Measurements from ENCODE around the gene MRM3.
A peak's percentile ranks its signal among the peaks of the same experiment; 100 is the strongest.
"Not testable (repeated sequence)": the region's sequence is repeated elsewhere in the genome, so short reads cannot be mapped to it uniquely, and the experiment has no call there.

The MRM3 gene, protein sequence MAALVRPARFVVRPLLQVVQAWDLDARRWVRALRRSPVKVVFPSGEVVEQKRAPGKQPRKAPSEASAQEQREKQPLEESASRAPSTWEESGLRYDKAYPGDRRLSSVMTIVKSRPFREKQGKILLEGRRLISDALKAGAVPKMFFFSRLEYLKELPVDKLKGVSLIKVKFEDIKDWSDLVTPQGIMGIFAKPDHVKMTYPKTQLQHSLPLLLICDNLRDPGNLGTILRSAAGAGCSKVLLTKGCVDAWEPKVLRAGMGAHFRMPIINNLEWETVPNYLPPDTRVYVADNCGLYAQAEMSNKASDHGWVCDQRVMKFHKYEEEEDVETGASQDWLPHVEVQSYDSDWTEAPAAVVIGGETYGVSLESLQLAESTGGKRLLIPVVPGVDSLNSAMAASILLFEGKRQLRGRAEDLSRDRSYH

GRCh38 chr17:781805-782731, at the start of gene MRM3, which contains the start of gene GLOD4:
MRM3 (plus strand) TSS chr17:782353; CDS start chr17:782379, 26 bp downstream.
GLOD4 (minus strand) TSS chr17:782280; CDS start chr17:782255, 25 bp downstream.
- DNase-seq, result peak; percentile 76

- no peak for DNase-seq
Measured at GRCh38 chr17:732902-733720, 49.0 kb upstream of the MRM3 start.

DNA sequence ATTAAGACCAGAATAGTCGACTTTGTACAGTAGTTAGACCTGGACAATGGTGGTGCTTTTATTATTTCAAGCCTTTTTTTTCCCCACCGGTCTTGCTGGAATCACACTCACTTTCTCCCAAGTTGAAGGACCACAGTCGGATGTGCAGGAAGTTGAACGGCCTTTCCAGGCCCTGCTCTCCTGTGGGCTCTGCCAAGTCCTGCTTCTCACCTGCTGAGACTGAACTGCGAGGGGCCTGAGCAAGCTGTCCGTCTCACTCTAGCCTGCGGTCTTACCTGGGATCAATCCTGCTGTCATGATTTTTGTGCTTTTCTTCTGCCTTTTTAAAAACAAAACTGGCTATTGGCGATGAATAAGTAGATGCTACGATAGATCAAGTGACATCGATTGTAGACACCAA, 48.4 kb upstream of the MRM3 start:
- DNase-seq, result no peak

DNA sequence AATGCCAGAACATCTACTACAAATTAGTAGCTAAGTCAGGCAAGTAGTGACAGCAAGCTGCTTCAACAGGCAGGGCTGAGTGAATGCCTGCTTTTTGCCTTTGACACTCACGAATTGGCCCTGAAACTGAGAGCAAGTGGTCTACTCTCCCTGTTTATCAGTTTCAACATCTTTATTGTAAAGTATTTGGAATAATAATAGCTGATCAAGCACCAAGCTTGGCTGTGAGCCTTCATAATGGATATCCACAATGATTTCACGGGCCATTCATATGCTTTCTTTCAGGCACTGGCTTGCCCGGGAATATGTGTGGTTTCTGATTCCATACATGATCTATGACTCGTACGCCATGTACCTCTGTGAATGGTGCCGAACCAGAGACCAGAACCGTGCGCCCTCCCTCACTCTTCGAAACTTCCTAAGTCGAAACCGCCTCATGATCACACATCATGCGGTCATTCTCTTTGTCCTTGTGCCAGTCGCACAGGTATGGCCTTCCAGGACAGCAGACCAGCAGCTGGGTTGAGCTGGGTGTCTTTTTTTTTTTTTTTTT, 44.5 kb upstream of the MRM3 start:
- no peak for DNase-seq

- DNase-seq, result no peak
Measured at GRCh38 chr17:740240-741017, 41.7 kb upstream of the MRM3 start.

DNA sequence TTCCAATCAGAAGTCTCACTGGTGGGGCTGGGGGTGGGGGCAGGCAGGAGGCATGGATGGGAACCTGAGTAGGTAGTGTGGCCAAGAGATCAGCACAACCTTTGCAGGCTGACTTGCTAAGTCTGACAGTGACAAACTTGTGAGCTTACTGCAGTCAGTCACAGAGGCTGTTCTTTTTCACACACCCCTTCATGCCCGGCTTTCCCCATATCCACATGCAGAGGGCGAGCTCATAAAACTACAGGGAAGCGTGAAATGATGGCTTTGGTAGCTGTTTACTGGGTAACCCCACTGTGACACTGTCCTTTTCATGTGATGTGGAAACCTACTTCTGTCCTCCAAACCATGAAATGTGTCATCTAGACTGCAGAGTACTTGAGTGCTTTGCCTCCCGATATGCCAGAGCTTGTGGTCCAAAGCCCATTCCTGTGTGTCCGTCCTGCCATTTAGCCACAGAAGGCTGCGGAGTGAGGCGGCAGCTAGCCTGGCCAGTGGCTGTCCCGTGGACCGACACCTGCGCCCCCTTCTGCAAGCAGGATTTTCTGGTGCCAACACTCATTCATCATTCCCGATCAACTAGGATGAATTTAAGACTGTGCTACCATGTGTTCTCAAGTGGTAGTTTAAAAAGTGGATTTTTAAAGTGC, 39.9 kb upstream of the MRM3 start:
- DNase-seq, result no peak

GRCh38 chr17:743139-743538, 39.0 kb upstream of the MRM3 start:
- DNase-seq, result no peak

GRCh38 chr17:744937-745336, 37.2 kb upstream of the MRM3 start:
- DNase-seq, result no peak

GRCh38 chr17:745406-745805, 36.7 kb upstream of the MRM3 start:
- no peak for DNase-seq

GRCh38 chr17:746181-746580, 36.0 kb upstream of the MRM3 start:
- no peak for DNase-seq

DNA sequence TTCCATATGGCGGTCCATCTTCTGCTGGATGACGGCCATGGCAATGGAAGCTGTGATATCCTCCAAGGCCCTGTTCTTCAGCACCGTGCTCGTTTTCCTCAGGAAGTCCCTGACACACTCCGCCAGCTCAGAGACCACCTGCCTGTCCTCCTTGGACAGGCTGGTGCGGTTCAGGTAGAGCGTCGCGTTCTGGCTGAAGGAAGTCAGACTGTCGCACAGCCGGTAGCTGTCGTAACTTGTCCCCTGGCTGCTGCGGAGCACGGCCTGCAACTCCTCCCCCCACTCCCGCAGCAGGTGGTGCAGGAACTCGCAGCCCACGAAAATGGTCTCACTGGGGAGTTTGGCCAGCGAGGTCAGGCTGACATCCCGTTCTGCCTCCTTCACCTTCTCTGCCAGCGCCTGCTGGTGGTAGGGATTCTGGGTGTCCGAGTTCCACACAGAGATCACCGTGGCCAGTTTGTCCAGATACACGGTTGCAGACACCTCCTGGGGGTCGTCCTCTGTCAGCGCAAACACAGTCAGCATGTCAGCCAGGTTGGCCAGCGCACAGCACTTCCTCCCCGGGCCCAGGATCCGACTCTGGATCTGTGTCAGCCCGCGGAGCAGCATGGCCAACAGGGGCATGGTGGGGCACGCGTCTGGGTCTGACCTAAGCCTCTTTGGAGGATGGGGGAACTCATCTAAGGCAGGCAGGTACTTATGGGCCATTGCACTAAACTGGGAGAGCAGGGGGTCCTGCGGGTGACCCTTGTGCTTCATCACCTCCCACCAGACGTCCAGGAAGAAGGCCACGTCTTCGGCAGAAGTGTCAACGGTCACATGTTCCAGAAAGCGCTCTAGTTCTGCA, 35.1 kb upstream of the MRM3 start:
- DNase-seq, result no peak

DNA sequence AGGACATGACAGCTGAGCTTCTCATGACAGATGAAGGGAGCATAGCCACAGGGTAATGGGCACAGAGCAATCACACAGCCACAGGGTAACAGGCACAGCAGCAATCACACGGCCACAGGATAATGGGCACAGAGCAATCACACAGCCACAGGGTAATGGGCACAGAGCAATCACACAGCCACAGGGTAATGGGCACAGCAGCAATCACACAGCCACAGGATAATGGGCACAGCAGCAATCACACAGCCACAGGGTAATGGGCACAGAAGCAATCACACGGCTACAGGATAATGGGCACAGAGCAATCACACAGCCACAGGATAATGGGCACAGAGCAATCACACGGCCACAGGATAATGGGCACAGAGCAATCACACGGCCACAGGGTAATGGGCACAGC, 33.5 kb upstream of the MRM3 start:
- not testable (repeated sequence) for DNase-seq

DNA sequence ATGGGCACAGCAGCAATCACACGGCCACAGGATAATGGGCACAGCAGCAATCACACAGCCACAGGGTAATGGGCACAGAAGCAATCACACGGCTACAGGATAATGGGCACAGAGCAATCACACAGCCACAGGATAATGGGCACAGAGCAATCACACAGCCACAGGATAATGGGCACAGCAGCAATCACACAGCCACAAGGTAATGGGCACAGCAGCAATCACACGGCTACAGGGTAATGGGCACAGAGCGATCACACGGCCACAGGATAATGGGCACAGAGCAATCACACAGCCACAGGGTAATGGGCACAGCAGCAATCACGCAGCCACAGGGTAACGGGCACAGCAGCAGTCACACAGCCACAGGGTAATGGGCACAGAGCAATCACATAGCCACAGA, 32.8 kb upstream of the MRM3 start:
- DNase-seq, result not testable (repeated sequence)

DNA sequence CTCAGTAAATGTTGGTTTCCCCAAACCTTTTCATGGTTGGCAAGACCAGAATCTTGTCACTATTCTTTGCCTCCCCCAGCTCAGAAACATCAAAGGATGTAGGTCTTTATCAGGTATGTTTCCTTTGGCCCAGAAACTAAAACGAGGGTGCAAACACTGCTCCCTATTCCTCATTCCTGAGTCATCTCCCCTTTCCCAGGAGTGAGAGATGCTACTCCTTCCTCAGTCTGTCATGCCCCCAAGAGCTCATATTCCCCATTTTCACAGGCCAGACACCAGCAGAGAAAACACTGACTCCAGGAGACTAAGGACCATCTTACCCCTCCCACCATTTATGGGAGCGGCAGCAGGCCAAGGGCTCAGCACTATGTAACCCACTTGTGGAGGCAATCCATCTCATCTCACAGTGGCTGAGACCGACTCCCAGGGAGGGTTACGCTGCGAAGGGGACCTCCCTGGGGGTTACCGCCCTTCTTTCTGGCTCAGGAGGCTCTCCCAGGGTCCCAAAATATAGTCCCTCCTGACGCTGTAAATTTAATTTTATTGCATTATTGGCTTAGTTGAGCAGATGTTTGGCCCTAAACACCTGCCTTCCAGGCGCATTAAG, 31.6 kb upstream of the MRM3 start:
- no peak for DNase-seq

- DNase-seq, result no peak
Measured at GRCh38 chr17:751269-752001, 30.7 kb upstream of the MRM3 start.

- peak; percentile 80 for DNase-seq
Measured at GRCh38 chr17:752002-752619, 30.0 kb upstream of the MRM3 start, which contains the start of gene GEMIN4. GEMIN4 (minus strand) TSS chr17:752264; CDS start chr17:752142, 122 bp downstream.

DNA sequence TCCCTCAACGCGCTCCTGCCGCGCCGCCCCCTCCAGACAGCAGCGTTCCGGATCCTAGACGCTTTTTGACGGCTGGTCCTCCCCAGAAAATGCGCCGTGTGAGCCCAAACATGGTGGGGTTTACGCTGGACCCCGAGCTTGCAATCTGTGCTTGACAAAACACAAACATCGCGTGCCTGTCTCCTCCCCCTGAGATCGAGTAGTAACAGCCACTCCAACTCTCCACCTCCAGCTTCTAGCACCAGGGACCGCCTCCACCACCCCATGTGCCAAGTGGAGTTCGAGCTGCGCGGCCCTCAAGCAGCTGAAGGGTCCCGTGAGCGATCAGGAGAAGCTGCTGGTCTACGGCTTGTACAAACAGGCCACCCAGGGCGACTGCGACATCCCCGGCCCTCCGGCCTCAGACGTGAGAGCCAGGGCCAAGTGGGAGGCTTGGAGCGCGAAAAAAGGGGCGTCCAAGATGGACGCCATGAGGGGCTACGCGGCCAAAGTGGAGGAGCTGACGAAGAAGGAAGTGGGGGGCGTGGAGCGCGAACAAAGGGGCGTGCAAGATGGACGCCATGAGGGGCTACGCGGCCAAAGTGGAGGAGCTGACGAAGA, 29.4 kb upstream of the MRM3 start:
- peak; percentile 51 for DNase-seq

GRCh38 chr17:753418-753817, 28.7 kb upstream of the MRM3 start:
- DNase-seq, result no peak
